Measurements from ENCODE around the gene CAD.

GRCh38 chr2:27255660-27256059 is 38.5 kb downstream of the CAD start:
- TF ChIP-seq MYC (IDR thresholded peaks at IDR 0.05; ENCODE audit: low read depth, low read length) (no peak), MYC (CRISPR knock-in tag; IDR thresholded peaks at IDR 0.05; ENCODE audit: borderline replicate concordance, low read depth) (no peak), BRD4 (IDR thresholded peaks at IDR 0.05) (no peak), CTCF (IDR thresholded peaks at IDR 0.05 in 2 of 3, conservative IDR thresholded peaks at IDR 0.05 in 1 of 3; ENCODE audit: insufficient read depth in 2 of 3, low read depth in 1 of 3, low read length in 3 of 3) (no peak), SPI1 (IDR thresholded peaks at IDR 0.05; ENCODE audit: borderline replicate concordance, low read depth, low read length) (no peak), ZNF140 (CRISPR knock-in tag; IDR thresholded peaks at IDR 0.05) (no peak), SLC30A9 (CRISPR knock-in tag; IDR thresholded peaks at IDR 0.05) (no peak), PHB2 (IDR thresholded peaks at IDR 0.05; ENCODE audit: low read depth) (no peak), ESRRA (IDR thresholded peaks at IDR 0.05; ENCODE audit: borderline replicate concordance, low read depth) (no peak), ZNF583 (CRISPR knock-in tag; IDR thresholded peaks at IDR 0.05) (no peak), ZNF551 (CRISPR knock-in tag; IDR thresholded peaks at IDR 0.05) (no peak), ZNF124 (CRISPR knock-in tag; IDR thresholded peaks at IDR 0.05) (no peak), KLF16 (IDR thresholded peaks at IDR 0.05) (no peak)
- TF ChIP-seq, protein P1, sequence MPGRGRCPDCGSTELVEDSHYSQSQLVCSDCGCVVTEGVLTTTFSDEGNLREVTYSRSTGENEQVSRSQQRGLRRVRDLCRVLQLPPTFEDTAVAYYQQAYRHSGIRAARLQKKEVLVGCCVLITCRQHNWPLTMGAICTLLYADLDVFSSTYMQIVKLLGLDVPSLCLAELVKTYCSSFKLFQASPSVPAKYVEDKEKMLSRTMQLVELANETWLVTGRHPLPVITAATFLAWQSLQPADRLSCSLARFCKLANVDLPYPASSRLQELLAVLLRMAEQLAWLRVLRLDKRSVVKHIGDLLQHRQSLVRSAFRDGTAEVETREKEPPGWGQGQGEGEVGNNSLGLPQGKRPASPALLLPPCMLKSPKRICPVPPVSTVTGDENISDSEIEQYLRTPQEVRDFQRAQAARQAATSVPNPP (IDR thresholded peaks at IDR 0.05; ENCODE audit: borderline replicate concordance, insufficient read depth, insufficient read length): no peak
